ENCODE data around the gene RGSL1.

DNA sequence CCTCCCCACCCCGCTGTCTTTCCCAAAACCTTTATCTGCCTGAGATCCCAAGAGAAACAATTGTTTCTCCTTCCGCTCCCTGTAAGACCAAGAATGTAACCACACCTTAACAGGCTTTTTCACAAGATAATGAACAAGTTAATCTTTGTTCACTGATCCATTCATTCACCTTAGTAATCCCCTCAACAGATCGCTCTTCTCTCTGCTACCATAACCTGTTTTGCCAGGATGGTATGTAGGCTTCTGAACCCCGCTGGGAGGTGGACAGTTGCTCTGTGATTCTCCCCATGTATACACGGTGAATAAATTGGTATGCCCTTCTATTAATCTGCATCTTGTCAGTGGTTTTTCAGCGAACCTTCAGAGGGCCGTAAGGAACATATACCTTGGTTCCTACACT is 18.7 kb upstream of the RGSL1 start:
- TF ChIP-seq, protein P1, sequence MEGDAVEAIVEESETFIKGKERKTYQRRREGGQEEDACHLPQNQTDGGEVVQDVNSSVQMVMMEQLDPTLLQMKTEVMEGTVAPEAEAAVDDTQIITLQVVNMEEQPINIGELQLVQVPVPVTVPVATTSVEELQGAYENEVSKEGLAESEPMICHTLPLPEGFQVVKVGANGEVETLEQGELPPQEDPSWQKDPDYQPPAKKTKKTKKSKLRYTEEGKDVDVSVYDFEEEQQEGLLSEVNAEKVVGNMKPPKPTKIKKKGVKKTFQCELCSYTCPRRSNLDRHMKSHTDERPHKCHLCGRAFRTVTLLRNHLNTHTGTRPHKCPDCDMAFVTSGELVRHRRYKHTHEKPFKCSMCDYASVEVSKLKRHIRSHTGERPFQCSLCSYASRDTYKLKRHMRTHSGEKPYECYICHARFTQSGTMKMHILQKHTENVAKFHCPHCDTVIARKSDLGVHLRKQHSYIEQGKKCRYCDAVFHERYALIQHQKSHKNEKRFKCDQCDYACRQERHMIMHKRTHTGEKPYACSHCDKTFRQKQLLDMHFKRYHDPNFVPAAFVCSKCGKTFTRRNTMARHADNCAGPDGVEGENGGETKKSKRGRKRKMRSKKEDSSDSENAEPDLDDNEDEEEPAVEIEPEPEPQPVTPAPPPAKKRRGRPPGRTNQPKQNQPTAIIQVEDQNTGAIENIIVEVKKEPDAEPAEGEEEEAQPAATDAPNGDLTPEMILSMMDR (conservative IDR thresholded peaks at IDR 0.05; ENCODE audit: low read depth, low read length): no peak
- TF ChIP-seq EZH2 (IDR thresholded peaks at IDR 0.05; ENCODE audit: borderline replicate concordance, low read depth, low read length, poor library complexity, severe bottlenecking): no peak
